Astrocyte (in vitro differentiated cells and primary cell): ENCODE data around the gene CDC25A.

ENCODE experiments used
- CTCF ChIP-seq: IDR thresholded peaks from 2 replicates; pipeline ENCODE4 v1.5.1; 2011; ENCODE audit warnings: low read depth, mild to moderate bottlenecking, inconsistent platforms, low read length, moderate library complexity; ENCODE audit not compliant: insufficient read depth
- EZH2 ChIP-seq: IDR thresholded peaks from 2 replicates; pipeline ENCODE4 v1.6.1; 2012; ENCODE audit warnings: mild to moderate bottlenecking, low read length, inconsistent platforms; ENCODE audit not compliant: insufficient read depth

DNA sequence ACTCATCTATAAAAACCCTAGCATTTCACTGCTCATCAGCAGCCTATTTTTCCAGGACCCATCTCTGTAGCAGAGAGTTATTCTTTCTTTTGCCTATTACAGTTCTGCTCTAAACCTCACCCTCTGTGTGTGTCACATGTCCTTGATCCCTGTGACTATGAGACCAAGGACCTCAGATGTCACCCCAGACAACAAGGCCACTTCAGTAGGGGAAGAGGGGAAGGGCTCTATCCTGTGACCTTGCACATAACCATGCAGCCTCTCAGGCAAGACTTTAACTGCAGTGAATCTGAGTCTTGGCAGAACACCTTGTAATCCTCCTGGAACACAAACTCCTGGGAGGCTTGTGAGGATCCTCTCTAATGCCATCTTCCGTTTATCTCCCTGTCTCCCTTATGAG lies 48.3 kb upstream of the CDC25A start:
- no peak for TF ChIP-seq CTCF
- no peak for TF ChIP-seq EZH2
